A549 (cell line): ENCODE results near the gene KLF5. TPM values are rescaled to one million over a fixed set of nuclear protein-coding genes. Genes with fewer than 3 reads are reported as not detected.
A peak's percentile ranks its signal among the peaks of the same experiment; 100 is the strongest.

Source experiments
- ATAC-seq, 2 experiments: fragments of 200-7000 bp in 1 of 2; fragments of >200 bp in 1 of 2; cut with Nextera tagmentation in 1 of 2; cut with Tn5 transposase in 1 of 2; 3 replicates each; pipeline versions ENCODE4 v1.8.0 to v1.9.1; 2018 to 2020; ENCODE audit warnings: mild to moderate bottlenecking in 1 of 2, moderate library complexity in 1 of 2
- CTCF ChIA-PET: fragments of 300-600 bp; sonication (Branson Sonifier 250); formaldehyde crosslinking; extraction: SDS; loops from one replicate; lab custom pipeline; 2021; ENCODE audit warnings: antibody characterized with exemption, inconsistent platforms; lab: Yijun Ruan, JAX
- POLR2A ChIA-PET: fragments of 350-600 bp; formaldehyde crosslinking; extraction: SDS; loops from one replicate; lab custom pipeline; 2021; ENCODE audit warnings: antibody characterized with exemption, inconsistent platforms; lab: Yijun Ruan, JAX
- DNase-seq, 2 experiments: peaks; one replicate each; pipeline versions ENCODE4 v3.0.0 to v3.0.0-alpha.2; 2011 to 2016; ENCODE audit warnings: low read depth in 1 of 2, low spot score in 1 of 2
- FAIRE-seq: peaks from 2 replicates; lab custom pipeline; 2011; peaks lifted over from hg19 to GRCh38; lab: Jason Lieb, UNC
- H3K27ac ChIP-seq, 2 experiments: fragments of >200 bp; sonication (Bioruptor Twin); formaldehyde crosslinking; 3 replicates each; pipeline ENCODE4 v1.5.1; 2016 to 2017
- H3K4me1 ChIP-seq: fragments of >200 bp; sonication (Bioruptor Twin); formaldehyde crosslinking; 3 replicates; pipeline ENCODE4 v1.6.1; 2016
- H3K4me2 ChIP-seq: fragments of >200 bp; sonication (Bioruptor Twin); formaldehyde crosslinking; 3 replicates; pipeline ENCODE4 v1.6.1; 2016
- H3K4me3 ChIP-seq: fragments of >200 bp; sonication (Bioruptor Twin); formaldehyde crosslinking; 3 replicates; pipeline ENCODE4 v1.5.1; 2016
- H3K9me3 ChIP-seq: fragments of >200 bp; sonication (Bioruptor Twin); formaldehyde crosslinking; 3 replicates; pipeline ENCODE4 v1.6.1; 2016
- CBX2 ChIP-seq: fragments of 200-600 bp; sonication (generic); IDR thresholded peaks from 2 replicates; pipeline ENCODE4 v1.6.1; 2016; ENCODE audit warnings: low read depth, mild to moderate bottlenecking, borderline replicate concordance
- EP300 ChIP-seq, 2 experiments: fragments of >200 bp; sonication (Bioruptor Twin); formaldehyde crosslinking; IDR thresholded peaks; 2 replicates in 1 of 2; 3 replicates in 1 of 2; pipeline ENCODE4 v1.6.1; 2016 to 2017
- FOXS1 ChIP-seq: fragments of 250-450 bp; sonication (Bioruptor Pico); IDR thresholded peaks from 2 replicates; pipeline ENCODE4 v1.5.0; 2020; ENCODE audit warnings: mild to moderate bottlenecking, moderate library complexity
- GATA3 ChIP-seq: IDR thresholded peaks from 2 replicates; pipeline ENCODE4 v1.6.1; 2012; ENCODE audit warnings: borderline replicate concordance
- HOXB13 ChIP-seq: fragments of 250-450 bp; sonication (Bioruptor Pico); IDR thresholded peaks from 2 replicates; pipeline ENCODE4 v1.5.0; 2020; ENCODE audit warnings: low read depth, mild to moderate bottlenecking, moderate library complexity
- JUN ChIP-seq, 2 experiments: fragments of >200 bp; sonication (Bioruptor Twin); formaldehyde crosslinking; IDR thresholded peaks; 2 replicates in 1 of 2; 3 replicates in 1 of 2; pipeline ENCODE4 v1.6.1; 2016 to 2017
- KDM5A ChIP-seq: fragments of 200-600 bp; sonication (generic); IDR thresholded peaks from 2 replicates; pipeline ENCODE4 v1.6.1; 2016; ENCODE audit warnings: antibody characterized with exemption, mild to moderate bottlenecking
- MAFK ChIP-seq: fragments of 450-650 bp; IDR thresholded peaks from 2 replicates; pipeline ENCODE4 v1.6.1; 2014; ENCODE audit not compliant: partially characterized antibody
- MYC ChIP-seq: IDR thresholded peaks from 2 replicates; pipeline ENCODE4 v1.6.1; 2012; ENCODE audit warnings: mild to moderate bottlenecking, inconsistent platforms, low read length, improper control_type of control experiment, borderline replicate concordance
- NPAS2 ChIP-seq: fragments of 250-450 bp; sonication (Bioruptor Pico); IDR thresholded peaks from 2 replicates; pipeline ENCODE4 v1.8.0; 2022; ENCODE audit warnings: mild to moderate bottlenecking, moderate library complexity, borderline replicate concordance
- PHF8 ChIP-seq: fragments of 200-600 bp; sonication (generic); IDR thresholded peaks from 2 replicates; pipeline ENCODE4 v1.6.1; 2016; ENCODE audit warnings: low read depth, mild to moderate bottlenecking, antibody characterized with exemption, moderate library complexity, borderline replicate concordance
- RAD21 ChIP-seq, 2 experiments: fragments of >200 bp in 1 of 2; sonication (Bioruptor Twin) in 1 of 2; formaldehyde crosslinking in 1 of 2; IDR thresholded peaks in 1 of 2; conservative IDR thresholded peaks in 1 of 2; 2 replicates in 1 of 2; 3 replicates in 1 of 2; pipeline ENCODE4 v1.6.1; 2012 to 2018; ENCODE audit warnings: inconsistent platforms in 1 of 2
- RARB ChIP-seq: fragments of 250-450 bp; sonication (Bioruptor Pico); IDR thresholded peaks from 2 replicates; pipeline ENCODE4 v1.8.0; 2021; ENCODE audit warnings: mild to moderate bottlenecking, moderate library complexity
- RFX5 ChIP-seq: fragments of 450-650 bp; IDR thresholded peaks from 2 replicates; pipeline ENCODE4 v1.7.1; 2014; ENCODE audit warnings: antibody characterized with exemption, mild to moderate bottlenecking, moderate library complexity
- TP53 ChIP-seq: fragments of 250-450 bp; sonication (Bioruptor Pico); IDR thresholded peaks from 2 replicates; pipeline ENCODE4 v1.5.0; 2021; ENCODE audit warnings: mild to moderate bottlenecking, moderate library complexity
- ZC3H11A ChIP-seq: fragments of 450-650 bp; IDR thresholded peaks from 2 replicates; pipeline ENCODE4 v1.6.1; 2014; ENCODE audit warnings: antibody characterized with exemption, mild to moderate bottlenecking
- ZFP36 ChIP-seq: fragments of 450-650 bp; IDR thresholded peaks from 2 replicates; pipeline ENCODE4 v1.6.1; 2014; ENCODE audit warnings: borderline replicate concordance; ENCODE audit not compliant: partially characterized antibody
- ZNF302 ChIP-seq: fragments of 250-450 bp; sonication (Bioruptor Pico); IDR thresholded peaks from 2 replicates; pipeline ENCODE4 v1.9.0; 2021; ENCODE audit warnings: inconsistent platforms, mild to moderate bottlenecking, moderate library complexity
- WGBS: methylation state at CpG from one replicate; pipeline ENCODE4 v1.1.6; 2017; ENCODE audit errors: missing lambda C conversion rate; 5-methylcytosine and 5-hydroxymethylcytosine counted together
- polyA plus RNA-seq, 4 experiments: library from polyadenylated mRNA; depleted of rRNA in 3 of 4; stranded (reverse); fragments of >200 nt; fragmentation: RNase III in 1 of 4; extraction: RNeasy Plus Mini Kit Qiagen cat#74134 plus additional on column Dnase treatment in 1 of 4; gene quantifications; 2 replicates in 3 of 4; 3 replicates in 1 of 4; pipeline ENCODE4 v1.2.3, GENCODE V29; 2011 to 2017
- TF ChIP-seq, protein P1 (sequence below): fragments of 450-650 bp; IDR thresholded peaks from 2 replicates; pipeline ENCODE4 v1.6.1; 2014; ENCODE audit warnings: antibody characterized with exemption
- TF ChIP-seq, protein P2 (sequence below): fragments of >200 bp; sonication (Bioruptor Twin); formaldehyde crosslinking; IDR thresholded peaks from 3 replicates; pipeline ENCODE4 v1.6.1; 2016
- TF ChIP-seq, protein P3 (sequence below): fragments of 250-450 bp; sonication (Bioruptor Pico); IDR thresholded peaks from 2 replicates; pipeline ENCODE4 v1.5.0; 2020; ENCODE audit warnings: low read depth, mild to moderate bottlenecking, moderate library complexity
- TF ChIP-seq, protein P4 (sequence below): fragments of >200 bp; sonication (Bioruptor Twin); formaldehyde crosslinking; IDR thresholded peaks from 3 replicates; pipeline ENCODE4 v1.5.1; 2016
- TF ChIP-seq, protein P5 (sequence below): fragments of 250-450 bp; sonication (Bioruptor Pico); IDR thresholded peaks from 2 replicates; pipeline ENCODE4 v1.5.0; 2021; ENCODE audit warnings: mild to moderate bottlenecking, moderate library complexity, borderline replicate concordance

The KLF5 gene
- polyA plus RNA-seq, 2 of the 4 experiments (the other 2 are of a cell fraction), result 48.7 to 83.5 TPM

DNA sequence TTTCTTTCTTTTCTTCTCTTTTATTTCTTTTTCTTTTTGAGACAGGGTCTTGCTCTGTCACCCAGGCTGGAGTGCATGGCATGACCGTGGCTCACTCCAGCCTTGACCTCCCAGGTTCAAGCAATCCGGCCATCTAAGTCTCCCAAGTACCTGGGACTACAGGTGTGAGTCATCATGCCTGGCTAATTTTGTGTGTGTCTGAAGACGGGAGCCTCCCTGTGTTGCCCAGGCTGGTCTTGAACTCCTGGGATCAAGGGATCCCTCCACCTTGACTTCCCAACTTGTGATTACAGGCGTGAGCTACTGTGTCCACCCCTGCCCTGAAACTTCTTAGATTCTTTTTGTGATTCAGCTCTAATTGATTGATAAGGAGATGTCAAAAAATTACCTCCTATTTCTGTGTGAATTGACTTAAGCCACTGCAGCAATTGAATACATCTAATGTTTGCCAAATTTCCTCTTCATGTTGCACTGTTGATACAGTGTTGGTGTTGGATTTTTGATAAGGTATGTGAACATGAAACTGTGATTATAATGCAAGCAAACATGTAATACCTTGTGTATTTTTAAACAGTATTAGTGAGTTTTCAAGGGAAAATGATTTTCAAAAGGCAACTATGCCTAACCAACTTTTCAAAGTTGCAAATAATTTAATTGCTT lies 22.6 kb downstream of the KLF5 start:
- WGBS, result 67% methylated on average over 3 of the region's 4 CpGs
- DNase-seq (no peak), ATAC-seq (peak in 1 of 2 experiments; percentile 47; a peak in 1 of 6 replicates)
- Histone ChIP-seq H3K27ac (no peak overlapping the region), H3K4me3 (no peak overlapping the region), H3K4me1 (no peaks in the 10 kb centered on the region; the same call in 2 of the 3 replicates)
- TF ChIP-seq, protein P1, sequence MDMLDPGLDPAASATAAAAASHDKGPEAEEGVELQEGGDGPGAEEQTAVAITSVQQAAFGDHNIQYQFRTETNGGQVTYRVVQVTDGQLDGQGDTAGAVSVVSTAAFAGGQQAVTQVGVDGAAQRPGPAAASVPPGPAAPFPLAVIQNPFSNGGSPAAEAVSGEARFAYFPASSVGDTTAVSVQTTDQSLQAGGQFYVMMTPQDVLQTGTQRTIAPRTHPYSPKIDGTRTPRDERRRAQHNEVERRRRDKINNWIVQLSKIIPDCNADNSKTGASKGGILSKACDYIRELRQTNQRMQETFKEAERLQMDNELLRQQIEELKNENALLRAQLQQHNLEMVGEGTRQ, result no peak
- no peak for TF ChIP-seq EP300 (IDR thresholded peaks at IDR 0.05)
- TF ChIP-seq PHF8, result no peak
- TF ChIP-seq ZC3H11A, result no peak
- TF ChIP-seq, protein P2, sequence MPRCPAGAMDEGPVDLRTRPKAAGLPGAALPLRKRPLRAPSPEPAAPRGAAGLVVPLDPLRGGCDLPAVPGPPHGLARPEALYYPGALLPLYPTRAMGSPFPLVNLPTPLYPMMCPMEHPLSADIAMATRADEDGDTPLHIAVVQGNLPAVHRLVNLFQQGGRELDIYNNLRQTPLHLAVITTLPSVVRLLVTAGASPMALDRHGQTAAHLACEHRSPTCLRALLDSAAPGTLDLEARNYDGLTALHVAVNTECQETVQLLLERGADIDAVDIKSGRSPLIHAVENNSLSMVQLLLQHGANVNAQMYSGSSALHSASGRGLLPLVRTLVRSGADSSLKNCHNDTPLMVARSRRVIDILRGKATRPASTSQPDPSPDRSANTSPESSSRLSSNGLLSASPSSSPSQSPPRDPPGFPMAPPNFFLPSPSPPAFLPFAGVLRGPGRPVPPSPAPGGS, result no peak
- no peak for TF ChIP-seq TP53 (CRISPR knock-in tag)
- TF ChIP-seq CBX2, result no peak
- no peak for TF ChIP-seq KDM5A
- TF ChIP-seq, all 56 proteins: peak for 0
- Histone ChIP-seq H3K4me2 (no peak overlapping the region), H3K9me3 (no peaks in the 10 kb centered on the region)
- ChIA-PET CTCF (interaction anchor here (0.7 kb wide), 1 partner anchor 17 kb away, joined by 3 read pairs; no protein-coding TSS in a partner anchor), POLR2A (no interaction called here)
- no peak for FAIRE-seq

DNA sequence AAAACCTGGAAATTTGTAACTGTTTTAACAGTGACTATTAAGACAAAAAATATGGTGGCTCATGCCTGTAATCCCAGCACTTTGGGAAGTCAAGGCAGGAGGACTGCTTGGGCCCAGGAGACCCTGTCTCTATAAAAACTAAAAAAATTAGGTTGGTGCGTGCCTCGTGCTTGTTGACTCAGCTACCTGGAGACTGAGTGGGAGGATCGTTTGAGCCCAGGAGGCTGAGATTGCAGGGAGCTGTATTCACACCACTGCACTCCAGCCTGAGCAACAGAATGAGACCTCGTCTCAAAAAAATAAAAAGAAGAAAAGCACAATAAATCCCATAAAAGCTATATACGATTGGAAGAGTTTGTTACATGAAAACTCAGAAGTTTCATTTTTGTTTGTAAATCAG lies 23.7 kb downstream of the KLF5 start:
- 58% methylated on average over 5 of the region's 5 CpGs for WGBS
- H3K4me2 ChIP-seq, result no peak overlapping the region
- no peak overlapping the region for H3K4me3 ChIP-seq
- no peaks in the 10 kb centered on the region for H3K9me3 ChIP-seq
- POLR2A ChIA-PET, result no interaction called here
- CTCF ChIA-PET, result no interaction called here
- TF ChIP-seq, protein P3, sequence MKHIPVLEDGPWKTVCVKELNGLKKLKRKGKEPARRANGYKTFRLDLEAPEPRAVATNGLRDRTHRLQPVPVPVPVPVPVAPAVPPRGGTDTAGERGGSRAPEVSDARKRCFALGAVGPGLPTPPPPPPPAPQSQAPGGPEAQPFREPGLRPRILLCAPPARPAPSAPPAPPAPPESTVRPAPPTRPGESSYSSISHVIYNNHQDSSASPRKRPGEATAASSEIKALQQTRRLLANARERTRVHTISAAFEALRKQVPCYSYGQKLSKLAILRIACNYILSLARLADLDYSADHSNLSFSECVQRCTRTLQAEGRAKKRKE (CRISPR knock-in tag), result no peak
- no peak for TF ChIP-seq MYC
- TF ChIP-seq MAFK, result no peak
- TF ChIP-seq RAD21 (conservative IDR thresholded peaks at IDR 0.05 in 1 of 2, IDR thresholded peaks at IDR 0.05 in 1 of 2), result no peak
- no peak for TF ChIP-seq HOXB13 (CRISPR knock-in tag)
- TF ChIP-seq RARB (CRISPR knock-in tag), result no peak
- TF ChIP-seq, protein P4, sequence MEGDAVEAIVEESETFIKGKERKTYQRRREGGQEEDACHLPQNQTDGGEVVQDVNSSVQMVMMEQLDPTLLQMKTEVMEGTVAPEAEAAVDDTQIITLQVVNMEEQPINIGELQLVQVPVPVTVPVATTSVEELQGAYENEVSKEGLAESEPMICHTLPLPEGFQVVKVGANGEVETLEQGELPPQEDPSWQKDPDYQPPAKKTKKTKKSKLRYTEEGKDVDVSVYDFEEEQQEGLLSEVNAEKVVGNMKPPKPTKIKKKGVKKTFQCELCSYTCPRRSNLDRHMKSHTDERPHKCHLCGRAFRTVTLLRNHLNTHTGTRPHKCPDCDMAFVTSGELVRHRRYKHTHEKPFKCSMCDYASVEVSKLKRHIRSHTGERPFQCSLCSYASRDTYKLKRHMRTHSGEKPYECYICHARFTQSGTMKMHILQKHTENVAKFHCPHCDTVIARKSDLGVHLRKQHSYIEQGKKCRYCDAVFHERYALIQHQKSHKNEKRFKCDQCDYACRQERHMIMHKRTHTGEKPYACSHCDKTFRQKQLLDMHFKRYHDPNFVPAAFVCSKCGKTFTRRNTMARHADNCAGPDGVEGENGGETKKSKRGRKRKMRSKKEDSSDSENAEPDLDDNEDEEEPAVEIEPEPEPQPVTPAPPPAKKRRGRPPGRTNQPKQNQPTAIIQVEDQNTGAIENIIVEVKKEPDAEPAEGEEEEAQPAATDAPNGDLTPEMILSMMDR, result no peak
- no peak for TF ChIP-seq ZNF302 (CRISPR knock-in tag)
- no peak for TF ChIP-seq RFX5
- TF ChIP-seq, protein P5, sequence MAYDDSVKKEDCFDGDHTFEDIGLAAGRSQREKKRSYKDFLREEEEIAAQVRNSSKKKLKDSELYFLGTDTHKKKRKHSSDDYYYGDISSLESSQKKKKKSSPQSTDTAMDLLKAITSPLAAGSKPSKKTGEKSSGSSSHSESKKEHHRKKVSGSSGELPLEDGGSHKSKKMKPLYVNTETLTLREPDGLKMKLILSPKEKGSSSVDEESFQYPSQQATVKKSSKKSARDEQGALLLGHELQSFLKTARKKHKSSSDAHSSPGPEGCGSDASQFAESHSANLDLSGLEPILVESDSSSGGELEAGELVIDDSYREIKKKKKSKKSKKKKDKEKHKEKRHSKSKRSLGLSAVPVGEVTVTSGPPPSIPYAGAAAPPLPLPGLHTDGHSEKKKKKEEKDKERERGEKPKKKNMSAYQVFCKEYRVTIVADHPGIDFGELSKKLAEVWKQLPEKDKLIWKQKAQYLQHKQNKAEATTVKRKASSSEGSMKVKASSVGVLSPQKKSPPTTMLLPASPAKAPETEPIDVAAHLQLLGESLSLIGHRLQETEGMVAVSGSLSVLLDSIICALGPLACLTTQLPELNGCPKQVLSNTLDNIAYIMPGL (CRISPR knock-in tag), result no peak
- TF ChIP-seq NPAS2 (CRISPR knock-in tag), result no peak
- no peak for TF ChIP-seq EP300 (IDR thresholded peaks at IDR 0.05)
- TF ChIP-seq FOXS1, result no peak
- TF ChIP-seq JUN (IDR thresholded peaks at IDR 0.05), result no peak
- no peak for TF ChIP-seq ZFP36
- no peak for TF ChIP-seq GATA3
- DNase-seq, result no peak
- H3K27ac ChIP-seq, result no peak overlapping the region
- H3K4me1 ChIP-seq, result no peaks in the 10 kb centered on the region; the same call in 2 of the 3 replicates
- no peak for ATAC-seq
- FAIRE-seq, result no peak
